HG03139 (cell line): ENCODE results near the gene ISG20.

Experiments
- ATAC-seq: cut with Tn5 transposase; IDR thresholded peaks from one replicate; pipeline ENCODE4 v1.9.1; 2021; ENCODE audit not compliant: unreplicated experiment

The ISG20 gene

DNA sequence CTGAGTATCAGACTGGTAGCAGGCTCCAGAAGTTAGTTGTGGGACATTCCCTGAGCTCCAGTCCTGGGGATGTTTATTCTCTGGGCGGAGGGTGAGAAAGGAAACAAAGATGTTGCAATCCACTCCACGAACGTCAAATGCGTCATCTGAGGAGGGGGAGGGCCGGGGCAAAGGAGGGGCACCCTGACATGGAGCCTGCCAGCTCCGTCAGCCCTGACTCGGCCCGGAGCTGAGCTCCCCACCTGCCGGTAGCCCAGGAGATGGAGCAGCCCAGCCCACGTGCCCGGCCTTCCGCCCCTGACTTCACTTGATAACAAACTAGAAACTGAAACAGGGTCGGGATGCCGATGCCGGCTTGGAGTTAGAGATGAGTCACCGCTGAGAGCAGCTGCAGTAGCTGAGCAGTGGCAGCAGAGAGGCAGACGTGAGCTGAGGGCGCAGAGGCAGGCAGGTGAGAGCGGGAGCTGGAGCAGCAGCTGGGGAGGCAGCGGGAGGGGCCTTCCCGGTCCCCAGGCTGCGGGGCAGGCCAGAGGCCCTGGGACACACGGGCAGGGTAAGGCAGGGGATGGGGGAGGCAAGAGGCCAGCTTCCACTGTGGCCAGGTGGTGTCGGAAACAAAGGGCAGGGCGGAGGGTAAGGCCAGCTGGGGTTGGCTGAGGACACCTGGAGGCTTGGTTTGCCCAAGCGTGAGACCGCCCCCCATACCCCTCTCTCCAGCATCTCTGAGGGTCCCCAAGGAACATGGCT lies at the start of gene ISG20:
Gene ISG20 (plus strand): TSS at position 391 of the 747 bp plus-strand sequence. CDS start 351 bp downstream, at position 742.
- peak; percentile 62 for ATAC-seq

DNA sequence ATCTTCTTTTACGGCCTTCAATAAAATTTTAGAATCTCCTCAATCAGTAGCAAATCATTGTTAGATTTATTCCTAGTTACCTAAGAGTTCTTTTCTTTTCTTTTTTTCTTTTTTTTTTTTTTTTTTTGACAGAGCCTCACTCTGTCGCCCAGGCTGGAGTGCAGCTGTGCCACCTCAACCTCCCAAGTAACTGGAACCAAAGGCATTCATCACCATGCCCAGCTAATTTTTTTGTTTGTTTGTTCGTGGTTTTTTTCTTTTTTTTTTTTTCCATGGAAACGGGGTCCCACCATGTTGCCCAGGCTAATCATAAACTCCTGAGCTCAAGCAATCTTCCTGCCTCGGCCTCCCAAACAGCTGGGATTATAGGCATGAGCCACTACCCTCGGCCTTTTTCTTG lies 48.1 kb upstream of the ISG20 start:
- no peak for ATAC-seq

DNA sequence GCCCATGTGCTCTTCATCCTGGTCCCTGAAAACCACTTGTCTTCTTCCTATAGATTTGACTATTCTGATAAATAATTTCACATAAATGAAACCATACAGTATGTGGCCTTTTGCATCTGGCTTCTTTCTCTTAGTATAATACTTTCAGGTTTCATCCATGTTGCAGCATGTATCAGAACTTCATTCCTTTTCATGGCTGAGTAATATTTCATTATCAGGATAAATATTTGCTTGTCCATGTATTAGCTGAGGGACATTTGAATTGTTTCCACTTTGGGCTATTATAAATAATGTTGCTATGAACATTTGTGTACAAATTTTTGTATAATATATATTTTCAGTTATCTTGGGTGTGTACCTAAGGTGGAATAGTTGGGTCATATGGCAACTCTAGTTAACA lies 47.4 kb upstream of the ISG20 start:
- no peak for ATAC-seq

DNA sequence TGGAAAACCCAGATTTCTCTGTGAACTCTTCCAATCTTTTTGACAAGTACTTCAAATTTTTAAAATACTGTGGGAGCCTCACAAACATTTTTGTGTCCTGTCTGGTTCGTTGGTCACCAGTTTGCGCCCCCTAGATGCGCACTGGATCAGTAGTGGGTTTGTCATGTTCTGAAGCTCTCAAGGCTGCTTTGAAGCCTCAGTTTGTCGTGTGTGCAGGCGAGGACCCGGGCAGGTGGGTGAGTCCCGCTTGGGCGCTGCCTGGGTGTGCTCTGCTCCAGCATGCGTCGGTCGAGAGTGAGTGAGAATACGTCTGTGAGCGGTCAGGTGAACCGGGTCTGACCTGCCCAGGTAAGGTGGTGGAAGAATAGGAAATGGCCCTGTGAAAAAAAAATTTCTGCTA lies 34.9 kb upstream of the ISG20 start:
- no peak for ATAC-seq

DNA sequence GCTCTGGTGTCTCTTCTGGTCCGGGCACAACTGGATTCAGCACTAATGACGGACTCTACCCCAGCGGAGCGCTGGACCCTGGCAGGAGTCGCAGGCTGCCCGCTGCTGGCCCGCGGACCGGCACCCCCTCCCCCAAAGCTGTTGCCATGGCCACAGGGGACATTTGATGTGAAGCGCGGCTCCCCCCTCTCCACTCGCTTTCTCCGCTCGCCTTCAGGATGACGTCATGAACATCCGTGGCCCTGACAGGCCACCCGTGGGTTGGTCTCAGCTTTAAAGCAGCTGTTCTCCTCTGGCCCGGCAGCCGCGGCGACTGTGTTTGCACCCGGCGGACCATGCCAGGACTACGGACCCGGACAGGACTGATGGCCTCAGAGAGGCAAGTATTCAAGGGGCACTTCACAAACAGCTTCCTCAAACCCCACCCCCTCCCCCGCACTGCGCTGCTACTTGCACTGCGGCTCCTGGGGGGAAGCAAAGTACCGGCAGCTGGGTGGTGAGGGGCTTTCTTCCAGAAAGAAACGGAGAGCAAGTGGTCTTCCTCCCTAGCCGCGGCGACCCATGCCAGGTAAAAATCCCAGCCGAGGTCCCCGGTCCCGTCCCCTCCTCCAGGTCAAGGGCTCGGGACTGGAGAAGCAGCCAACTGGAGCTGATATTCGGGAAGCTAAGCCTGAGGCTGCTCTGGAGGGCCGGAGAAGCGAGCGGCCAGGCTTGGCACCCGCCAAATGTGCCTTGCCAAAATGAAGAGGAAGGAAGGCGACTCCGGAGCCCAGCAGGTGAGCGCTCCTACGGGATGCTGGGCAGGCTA lies 34.2 kb upstream of the ISG20 start:
- ATAC-seq = no peak

DNA sequence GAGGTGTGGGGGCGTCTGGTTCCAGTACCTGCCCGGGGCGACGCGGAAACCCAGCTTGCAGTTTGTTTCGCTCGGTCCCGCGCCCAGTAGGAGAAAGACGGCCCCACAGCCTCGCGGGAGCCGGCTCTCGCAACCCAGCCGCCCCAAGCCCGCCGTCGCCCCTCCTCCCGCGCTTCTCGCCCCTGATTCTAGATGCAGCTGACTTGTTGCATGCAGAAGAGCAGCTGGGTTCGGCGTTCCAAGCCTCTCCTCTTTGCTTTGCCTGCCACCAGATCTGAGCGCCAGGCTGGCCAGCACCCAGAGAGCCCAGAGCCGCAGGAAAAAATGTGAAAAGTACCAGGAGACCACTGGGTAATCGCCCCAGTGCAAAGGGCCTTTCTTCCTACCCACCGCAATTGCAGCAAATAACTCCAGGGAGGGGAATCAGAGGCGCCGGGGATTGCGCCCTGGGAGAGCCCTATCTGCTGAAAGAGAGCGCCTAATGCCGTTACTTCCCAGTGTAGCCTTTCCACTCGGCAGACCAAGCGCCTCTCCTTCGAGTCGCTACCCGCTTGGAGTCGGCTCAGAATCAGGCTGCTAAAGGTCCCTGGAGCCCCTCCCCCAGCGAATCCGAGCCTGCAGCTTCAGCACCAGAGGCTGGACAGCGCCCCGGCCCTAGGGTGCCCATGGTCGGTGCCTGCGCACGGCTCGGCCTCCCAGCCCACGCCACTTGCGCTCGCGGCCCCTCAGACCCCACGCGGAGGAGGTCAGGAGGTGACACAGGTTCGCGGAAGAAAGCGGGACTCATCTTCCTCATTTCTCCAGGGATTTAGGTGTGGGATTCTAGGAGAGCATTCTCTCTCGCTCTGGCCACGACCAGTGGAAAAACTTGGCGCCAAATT lies 33.4 kb upstream of the ISG20 start:
- no peak for ATAC-seq

DNA sequence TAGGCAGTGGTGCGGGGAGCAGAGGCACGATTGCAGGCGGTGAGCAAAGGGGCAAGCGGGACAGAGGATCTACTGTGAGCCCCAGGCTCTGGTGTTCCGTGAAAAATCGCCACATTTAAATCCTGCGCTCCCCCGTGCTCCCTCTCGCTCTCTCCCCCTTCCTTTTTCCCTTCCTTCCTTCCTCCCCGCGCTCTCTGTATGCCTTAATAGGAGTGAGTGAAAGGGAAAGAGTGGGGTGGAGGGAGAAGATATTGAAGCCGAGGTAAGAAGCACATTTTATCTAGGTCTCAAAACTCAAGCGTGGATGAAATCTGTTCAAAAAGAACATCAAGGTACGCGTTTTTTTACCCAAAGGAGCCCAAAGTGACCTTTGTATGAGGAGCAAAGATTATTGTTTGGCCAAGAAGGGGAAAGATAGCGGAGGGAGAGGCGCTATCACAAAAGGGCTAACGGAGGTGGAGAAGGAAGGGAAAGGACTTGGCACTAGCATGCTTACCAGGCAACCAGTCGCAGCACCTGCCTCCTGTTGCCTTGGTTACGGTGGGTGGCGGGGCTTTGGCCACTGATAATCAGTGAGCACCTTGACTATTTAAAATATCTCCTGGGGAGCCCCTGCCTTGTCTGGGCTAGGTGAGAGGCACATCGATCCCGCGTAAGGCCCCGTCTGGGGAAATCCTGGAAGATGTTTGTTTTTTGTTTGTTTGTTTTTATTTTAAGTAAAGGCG lies 32.6 kb upstream of the ISG20 start:
- ATAC-seq = no peak

DNA sequence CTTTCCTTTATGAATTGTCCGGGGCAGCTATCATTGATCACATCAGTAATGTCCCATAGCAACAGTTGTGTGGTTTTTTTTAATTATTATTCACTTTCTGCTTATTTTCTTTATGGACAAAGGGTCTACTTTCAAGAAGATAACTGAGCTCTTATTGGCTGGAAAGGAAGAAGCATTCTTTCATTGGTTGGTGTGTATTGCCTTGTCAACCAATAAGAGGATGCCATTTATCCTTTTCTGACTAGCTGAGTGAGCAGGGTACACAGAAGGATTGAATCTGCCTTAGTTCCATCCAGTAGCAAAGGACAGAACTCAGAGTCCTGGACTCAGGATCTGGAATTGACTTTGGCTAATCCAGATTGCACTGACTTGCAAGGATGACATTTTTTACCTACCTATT lies 30.9 kb upstream of the ISG20 start:
- ATAC-seq = no peak

DNA sequence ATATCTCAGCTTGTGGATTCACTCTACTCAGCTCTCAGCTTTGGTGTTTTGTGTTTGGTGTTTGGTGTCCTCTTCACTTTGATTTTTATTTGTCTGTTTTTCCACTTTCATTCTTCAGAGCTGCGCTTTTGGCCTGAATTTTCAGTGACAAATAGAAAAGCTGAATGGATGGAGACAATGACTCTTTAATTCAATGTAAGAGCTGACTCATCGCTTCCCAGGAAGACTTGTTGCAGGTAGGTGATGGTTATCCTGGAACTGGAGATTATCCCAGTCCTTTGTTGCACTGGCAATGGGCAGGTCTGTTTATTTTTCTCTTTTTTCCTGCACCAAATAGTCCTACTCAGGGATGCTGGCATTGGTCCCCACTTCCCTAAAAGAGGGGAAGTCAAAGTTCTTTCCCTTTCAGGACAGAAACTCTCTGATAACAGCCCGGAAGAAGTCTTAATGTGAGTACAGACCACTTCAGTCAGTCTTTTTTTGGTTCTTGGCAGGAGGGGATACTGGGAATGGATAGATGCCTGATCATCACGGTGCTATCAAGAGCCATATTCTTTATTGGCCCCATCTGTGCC lies 30.1 kb upstream of the ISG20 start:
- no peak for ATAC-seq

DNA sequence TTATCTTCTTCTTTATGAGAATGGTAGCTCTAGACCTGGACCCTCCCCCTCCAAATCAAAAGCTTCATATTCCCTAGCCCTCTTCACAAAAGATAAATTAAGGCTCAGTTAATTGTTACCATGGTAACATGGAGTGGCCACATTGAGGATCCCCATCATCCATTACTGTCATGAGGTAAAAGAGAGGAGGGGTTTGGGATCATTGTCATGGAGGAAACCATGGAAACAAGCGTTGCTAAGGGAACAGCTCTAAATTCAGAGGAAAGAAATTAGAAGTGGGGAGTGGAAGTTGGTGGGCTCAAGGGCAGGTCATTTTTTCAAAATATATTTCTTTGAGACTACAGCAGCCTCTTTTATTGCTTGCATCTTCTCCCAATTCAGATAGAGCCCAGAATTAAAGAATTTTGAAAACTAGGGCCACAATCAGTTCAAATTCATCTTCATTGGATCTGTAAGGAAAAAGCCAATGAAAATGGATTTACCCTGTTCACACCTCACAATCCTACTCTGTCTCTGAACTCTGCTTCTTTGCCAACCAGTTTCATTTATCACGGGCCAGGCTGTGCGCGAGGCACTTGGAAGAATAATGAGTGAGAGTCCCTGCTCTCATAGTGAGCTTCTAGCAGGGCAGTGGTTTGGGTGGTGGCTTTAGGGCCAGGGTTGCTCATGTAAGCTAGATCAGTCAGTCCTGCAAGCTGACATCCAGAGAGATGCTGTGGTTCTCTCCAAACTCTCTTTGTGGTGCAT lies 29.3 kb upstream of the ISG20 start:
- no peak for ATAC-seq

DNA sequence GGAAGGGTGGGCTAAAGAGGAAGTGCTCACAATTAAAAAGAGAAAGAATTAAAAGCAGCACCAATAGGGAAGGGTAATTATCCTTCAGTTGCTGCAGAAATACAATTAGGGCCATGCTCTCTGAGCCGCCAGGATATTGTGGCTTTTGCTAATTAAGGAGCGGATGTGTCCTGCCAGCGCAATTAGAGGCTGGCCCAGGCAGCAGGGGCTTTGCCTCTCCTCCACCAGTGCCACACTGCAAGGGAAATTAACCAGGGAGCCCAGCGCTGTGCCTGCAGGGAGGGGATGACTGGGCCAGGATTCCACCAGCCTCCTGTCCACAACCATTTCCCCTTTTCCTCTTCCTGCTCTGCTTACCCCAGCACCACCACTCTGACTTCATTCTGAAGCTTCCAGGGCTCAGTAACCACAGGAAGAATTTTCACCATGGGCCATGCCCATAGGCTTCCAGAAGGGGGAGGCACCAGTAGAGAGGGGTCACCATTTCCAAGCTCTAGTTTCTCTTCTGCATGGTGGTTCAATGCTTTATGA lies 28.1 kb upstream of the ISG20 start:
- ATAC-seq = no peak

DNA sequence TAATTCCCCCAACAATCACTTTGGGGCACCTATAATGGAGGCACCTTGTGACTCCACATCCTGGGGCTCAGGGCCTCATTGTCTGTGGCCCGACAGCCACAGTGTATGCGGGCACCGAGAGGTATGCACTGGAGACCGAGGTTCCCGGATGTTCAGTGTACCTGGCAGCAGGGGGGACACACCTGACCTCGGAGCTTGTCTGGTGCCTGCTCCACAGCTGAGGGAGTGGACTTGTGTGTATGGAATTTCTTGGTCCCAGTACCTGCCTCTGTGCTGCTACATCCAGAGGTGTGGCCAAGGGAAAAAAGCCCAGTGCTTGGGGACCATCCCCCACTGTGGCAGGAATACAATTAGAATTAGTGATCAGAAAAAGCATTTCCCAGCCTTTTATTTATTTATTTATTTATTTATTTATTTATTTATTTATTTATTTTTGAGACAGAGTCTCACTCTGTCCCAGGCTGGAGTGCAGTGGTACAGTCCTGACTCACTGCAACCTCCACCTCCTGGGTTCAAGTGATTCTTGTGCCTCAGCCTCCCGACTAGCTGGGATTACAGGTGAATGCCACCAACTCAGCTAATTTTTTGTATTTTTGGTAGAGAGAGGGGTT lies 26.5 kb upstream of the ISG20 start:
- no peak for ATAC-seq

DNA sequence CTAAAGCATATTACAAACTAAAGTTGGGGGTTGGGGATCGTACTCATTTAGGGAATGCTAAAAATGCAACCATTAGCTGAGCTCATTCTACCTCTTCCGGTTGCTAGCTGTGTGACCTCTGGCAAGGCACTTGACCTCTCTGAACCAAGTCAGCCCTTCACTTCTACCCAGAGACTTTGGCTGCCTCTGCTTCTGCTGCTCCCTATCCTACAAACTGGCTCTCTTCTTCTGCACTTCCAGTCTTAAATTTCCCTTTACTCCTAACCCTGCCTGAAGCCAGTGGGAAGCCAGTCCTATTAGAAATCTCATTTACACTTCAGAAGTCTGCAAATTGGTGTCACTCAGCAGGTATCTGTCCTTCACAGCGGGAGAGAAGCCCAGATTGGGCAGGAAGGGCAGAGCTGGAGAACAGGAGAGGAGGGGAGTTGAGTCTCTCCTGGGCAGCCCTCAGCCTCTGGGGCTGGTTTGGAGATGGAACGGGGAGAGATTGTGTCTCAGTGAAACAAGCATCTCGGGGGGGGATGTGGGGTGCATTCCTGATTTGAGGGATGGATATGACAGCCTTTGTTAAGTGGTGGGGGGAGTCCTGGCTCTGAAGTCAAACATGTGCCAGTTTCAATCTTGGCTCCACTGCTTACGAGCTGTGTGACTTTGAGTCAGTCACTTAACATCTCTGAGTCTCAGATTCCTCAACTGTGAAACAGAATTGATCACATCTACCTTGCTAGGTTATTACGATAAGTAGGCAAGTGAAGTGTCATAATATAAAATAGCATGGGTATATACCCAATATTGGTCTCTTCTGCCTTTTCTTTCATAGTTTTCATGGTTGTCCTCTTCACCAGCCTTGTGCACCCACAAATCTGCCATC lies 25.5 kb upstream of the ISG20 start:
- ATAC-seq = no peak

DNA sequence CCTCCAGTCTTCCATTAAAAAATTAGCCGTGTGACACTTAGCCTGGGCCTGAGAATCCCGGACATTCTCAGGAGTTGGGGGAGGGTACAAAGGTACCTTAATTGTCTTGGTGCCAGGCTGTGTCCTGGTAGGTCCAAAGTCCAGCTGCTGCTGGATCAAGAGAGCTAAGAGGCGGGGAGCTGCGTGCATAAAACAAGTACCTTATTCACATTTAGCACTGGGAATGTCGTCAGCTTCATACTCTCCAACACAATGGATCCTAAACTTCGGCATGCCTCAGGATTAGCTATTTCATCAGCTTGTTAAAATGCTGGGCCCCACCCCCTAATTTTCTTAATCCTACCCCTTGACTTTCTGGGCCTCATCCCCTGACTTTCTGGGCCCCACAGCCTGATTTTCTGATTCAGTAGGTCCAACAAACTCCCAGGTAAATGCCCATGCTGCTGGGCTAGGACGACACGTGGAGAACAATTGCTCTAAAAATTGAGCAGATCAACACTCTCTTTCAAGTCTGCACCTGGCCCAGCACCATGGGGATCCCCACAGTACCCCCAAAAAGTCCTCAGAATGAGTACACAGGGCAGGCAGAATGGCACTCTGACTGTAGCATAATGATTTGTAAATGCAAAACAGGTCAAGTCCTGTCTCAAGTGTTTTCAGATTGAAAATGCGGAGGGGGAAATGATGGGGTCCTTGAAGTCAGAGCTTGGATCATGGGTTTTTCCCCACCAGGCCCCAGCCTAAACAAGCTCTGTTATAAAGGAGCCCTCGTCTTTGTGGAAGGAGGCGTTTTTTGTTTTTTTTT lies 23.3 kb upstream of the ISG20 start:
- ATAC-seq = no peak

DNA sequence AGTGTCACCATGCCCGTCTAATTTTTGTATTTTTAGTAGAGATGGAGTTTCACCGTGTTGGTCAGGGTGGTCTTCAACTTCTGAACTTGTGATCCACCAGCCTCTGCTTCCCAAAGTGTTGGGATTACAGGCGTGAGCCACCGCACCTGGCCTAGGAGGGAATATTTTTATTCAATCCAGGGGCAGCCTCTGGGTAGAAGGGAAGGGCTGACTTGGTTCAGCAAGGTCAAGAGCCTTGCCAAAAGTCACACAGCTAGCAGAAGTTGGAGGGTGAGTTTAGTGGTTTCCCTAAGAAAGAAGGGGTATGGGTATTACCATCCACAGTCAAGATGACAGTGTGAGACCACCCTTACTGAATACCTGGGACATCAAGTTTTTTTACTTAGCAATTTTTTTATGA lies 22.6 kb upstream of the ISG20 start:
- ATAC-seq = no peak

DNA sequence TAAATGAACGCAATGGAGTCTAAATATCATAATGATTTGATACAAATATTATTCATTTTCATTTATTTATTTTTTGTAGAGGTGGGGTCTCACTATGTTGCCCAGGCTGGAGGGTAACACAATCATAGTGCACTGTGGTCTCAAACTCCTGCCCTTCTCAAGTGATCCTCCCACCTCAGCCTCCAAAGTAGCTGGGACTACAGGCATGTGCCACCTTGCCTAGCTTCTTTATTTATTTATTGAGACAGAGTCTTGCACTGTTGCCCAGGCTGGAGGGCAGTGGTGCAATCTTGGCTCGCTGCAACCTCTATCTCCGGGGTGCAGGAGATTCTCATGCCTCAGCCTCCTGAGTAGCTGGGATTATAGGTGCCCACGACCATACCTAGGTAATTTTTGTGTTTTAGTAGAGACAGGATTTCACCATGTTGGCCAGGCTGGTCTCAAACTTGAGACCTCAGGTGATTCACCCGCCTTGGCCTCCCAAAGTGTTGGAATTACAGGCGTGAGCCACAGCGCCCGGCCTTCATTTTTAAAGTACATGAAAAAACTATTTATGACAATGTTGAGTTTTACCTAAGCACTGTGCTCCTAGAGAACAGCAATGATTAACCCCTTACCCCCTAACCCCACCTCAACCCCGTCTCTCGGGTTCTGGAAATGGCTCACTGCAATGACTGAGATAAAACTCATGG lies 21.6 kb upstream of the ISG20 start:
- ATAC-seq = no peak

DNA sequence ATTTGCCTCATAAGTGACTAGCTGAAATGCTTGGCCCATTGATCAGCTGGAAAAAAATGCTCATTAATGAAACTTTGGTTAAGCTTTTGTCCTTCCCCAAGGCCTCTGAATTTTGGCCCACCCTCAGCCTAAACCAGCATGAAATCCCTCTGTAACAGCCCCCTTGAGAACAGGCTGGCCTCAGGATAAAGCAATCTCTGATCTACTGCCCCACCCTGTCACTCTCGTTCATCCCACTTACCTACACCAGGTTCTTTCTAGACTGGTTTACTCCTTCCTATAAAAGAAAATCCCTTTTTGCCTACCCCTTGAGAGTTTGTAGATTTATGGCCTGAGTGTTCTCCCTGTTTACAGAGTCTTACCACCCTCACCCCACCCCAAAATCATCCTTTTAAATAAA lies 21.0 kb upstream of the ISG20 start:
- no peak for ATAC-seq
